ENCODE results near the gene CDC45. TPM values are rescaled to one million over a fixed set of nuclear protein-coding genes. Genes with fewer than 3 reads are reported as not detected.

CDC45 gene
- total and polyA plus RNA-seq, 2 of the 13 experiments (the other 11 are each of a cell fraction or from before 2014, with no cell fraction given) = 14.4 to 36.3 TPM

- TF ChIP-seq ZNF574 (CRISPR knock-in tag; IDR thresholded peaks at IDR 0.05) (peak; percentile 47; the same call in 1 of the 2 replicates), ZFY (CRISPR knock-in tag; IDR thresholded peaks at IDR 0.05) (peak; percentile 36; the same call in 1 of the 2 replicates), ZNF7 (CRISPR knock-in tag; IDR thresholded peaks at IDR 0.05) (no peak), TFAP4 (IDR thresholded peaks at IDR 0.05; ENCODE audit: borderline replicate concordance, low read depth) (no peak; the same call in 1 of the 2 replicates), ZNF784 (CRISPR knock-in tag; IDR thresholded peaks at IDR 0.05; ENCODE audit: borderline replicate concordance) (no peak), ZFP37 (CRISPR knock-in tag; IDR thresholded peaks at IDR 0.05; ENCODE audit: borderline replicate concordance) (0 out of 2 replicates have a peak, but pooled peaks have one; percentile 49), ZNF101 (CRISPR knock-in tag; IDR thresholded peaks at IDR 0.05; ENCODE audit: borderline replicate concordance, low read depth) (no peak), PPARG (CRISPR knock-in tag; conservative IDR thresholded peaks at IDR 0.05) (no peak), FOXP1 (IDR thresholded peaks at IDR 0.05) (no peak), FOXP1 (CRISPR knock-in tag; IDR thresholded peaks at IDR 0.05) (no peak; the same call in 1 of the 2 replicates), ZNF678 (CRISPR knock-in tag; IDR thresholded peaks at IDR 0.05) (no peak), GPN1 (CRISPR knock-in tag; IDR thresholded peaks at IDR 0.05; ENCODE audit: borderline replicate concordance) (no peak), HES4 (CRISPR knock-in tag; IDR thresholded peaks at IDR 0.05; ENCODE audit: borderline replicate concordance) (no peak), ZNF430 (CRISPR knock-in tag; IDR thresholded peaks at IDR 0.05) (peak; percentile 66; the same call in 1 of the 2 replicates), ZNF687 (CRISPR knock-in tag; IDR thresholded peaks at IDR 0.05) (peak; percentile 77), ZNF614 (CRISPR knock-in tag; IDR thresholded peaks at IDR 0.05; ENCODE audit: borderline replicate concordance) (no peak), ZUFSP (CRISPR knock-in tag; IDR thresholded peaks at IDR 0.05; ENCODE audit: borderline replicate concordance) (no peak), ZFP36 (IDR thresholded peaks at IDR 0.05; ENCODE audit: borderline replicate concordance, low read depth, low read length, partially characterized antibody) (no peak), MIER2 (CRISPR knock-in tag; IDR thresholded peaks at IDR 0.05) (no peak)
Observed at GRCh38 chr22:19543970-19544708, 64.4 kb downstream of the CDC45 start (continued).

Data from HepG2 (cell line).